Measurements from ENCODE around the gene PRKAB1.

The PRKAB1 gene

GRCh38 chr12:119661882-119662281 lies 6.1 kb upstream of the PRKAB1 start:
- DNase-seq (ENCODE audit: extremely low read depth in 1 of 2, low read depth in 1 of 2) = no peak

GRCh38 chr12:119664642-119665041 lies 3.3 kb upstream of the PRKAB1 start:
- DNase-seq (ENCODE audit: extremely low read depth in 1 of 2, low read depth in 1 of 2) = no peak

GRCh38 chr12:119665164-119665929 lies 2.6 kb upstream of the PRKAB1 start:
- no peak for DNase-seq (ENCODE audit: extremely low read depth in 1 of 2, low read depth in 1 of 2)

GRCh38 chr12:119666226-119666795 lies 1.6 kb upstream of the PRKAB1 start:
- DNase-seq (ENCODE audit: extremely low read depth in 1 of 2, low read depth in 1 of 2) = no peak

GRCh38 chr12:119666900-119667576 lies 895 bp upstream of the PRKAB1 start:
- DNase-seq (ENCODE audit: extremely low read depth in 1 of 2, low read depth in 1 of 2) = no peak

GRCh38 chr12:119668324-119668841 lies 450 bp downstream of the PRKAB1 start:
- DNase-seq (ENCODE audit: extremely low read depth in 1 of 2, low read depth in 1 of 2) = no peak

GRCh38 chr12:119669744-119670472 lies 2.0 kb downstream of the PRKAB1 start:
- no peak for DNase-seq (ENCODE audit: extremely low read depth in 1 of 2, low read depth in 1 of 2)

GRCh38 chr12:119671070-119671469 lies 3.1 kb downstream of the PRKAB1 start:
- DNase-seq (ENCODE audit: extremely low read depth in 1 of 2, low read depth in 1 of 2) = no peak

GRCh38 chr12:119672194-119672593 lies 4.3 kb downstream of the PRKAB1 start:
- DNase-seq (ENCODE audit: extremely low read depth in 1 of 2, low read depth in 1 of 2) = no peak

- DNase-seq (ENCODE audit: extremely low read depth in 1 of 2, low read depth in 1 of 2) = no peak
Observed at GRCh38 chr12:119673634-119674033, 5.7 kb downstream of the PRKAB1 start.

GRCh38 chr12:119674560-119674959 lies 6.6 kb downstream of the PRKAB1 start:
- DNase-seq (ENCODE audit: extremely low read depth in 1 of 2, low read depth in 1 of 2) = no peak

GRCh38 chr12:119676022-119676421 lies 8.1 kb downstream of the PRKAB1 start:
- DNase-seq (ENCODE audit: extremely low read depth in 1 of 2, low read depth in 1 of 2) = no peak

GRCh38 chr12:119676573-119676972 lies 8.6 kb downstream of the PRKAB1 start:
- DNase-seq (ENCODE audit: extremely low read depth in 1 of 2, low read depth in 1 of 2) = no peak

GRCh38 chr12:119678459-119678858 lies 10.5 kb downstream of the PRKAB1 start:
- DNase-seq (ENCODE audit: extremely low read depth in 1 of 2, low read depth in 1 of 2) = no peak

GRCh38 chr12:119679081-119679480 lies 11.1 kb downstream of the PRKAB1 start:
- DNase-seq (ENCODE audit: extremely low read depth in 1 of 2, low read depth in 1 of 2) = no peak

GRCh38 chr12:119679490-119679889 lies 11.6 kb downstream of the PRKAB1 start:
- DNase-seq (ENCODE audit: extremely low read depth in 1 of 2, low read depth in 1 of 2) = no peak

- no peak for DNase-seq (ENCODE audit: extremely low read depth in 1 of 2, low read depth in 1 of 2)
Observed at GRCh38 chr12:119681111-119681510, 13.2 kb downstream of the PRKAB1 start.

- no peak for DNase-seq (ENCODE audit: extremely low read depth in 1 of 2, low read depth in 1 of 2)
Observed at GRCh38 chr12:119681728-119682638, 14.1 kb downstream of the PRKAB1 start.

- no peak for DNase-seq (ENCODE audit: extremely low read depth in 1 of 2, low read depth in 1 of 2)
Observed at GRCh38 chr12:119682639-119683252, 14.8 kb downstream of the PRKAB1 start.

GRCh38 chr12:119683413-119683812 lies 15.5 kb downstream of the PRKAB1 start:
- no peak for DNase-seq (ENCODE audit: extremely low read depth in 1 of 2, low read depth in 1 of 2)

All from stimulated activated CD8-positive, alpha-beta memory T cell treated with anti-CD3 and anti-CD28 coated beads, Interleukin-7, amount 100 ng/mL, for 48 hours (primary cell).